MM.1S (cell line): ENCODE results near the gene TLCD5.

ENCODE experiments used
- CTCF ChIP-seq: fragments of 300-600 bp; sonication (generic); IDR thresholded peaks from 2 replicates; pipeline ENCODE4 v1.5.1; 2016; ENCODE audit warnings: antibody characterized with exemption, low read length, mixed read lengths
- EZH2 ChIP-seq: fragments of 300-600 bp; sonication (generic); optimal IDR thresholded peaks from 2 replicates; pipeline ENCODE3; 2017; ENCODE audit warnings: low read depth, mild to moderate bottlenecking, antibody characterized with exemption, low read length, mixed read lengths
- EZH2phosphoT487 ChIP-seq: fragments of 300-600 bp; sonication (generic); IDR thresholded peaks from 2 replicates; pipeline ENCODE4 v1.6.1; 2018; ENCODE audit warnings: antibody characterized with exemption, low read length

GRCh38 chr11:120354779-120355178, 29.7 kb downstream of the TLCD5 start:
- TF ChIP-seq CTCF (no peak), EZH2 (no peak), EZH2phosphoT487 (no peak)
